Activated T-cell treated with anti-CD3 and anti-CD28 coated beads for 4 hours (primary cell): ENCODE results near the gene HACE1.

Experiments used
- DNase-seq: peaks from one replicate; pipeline ENCODE4 v3.0.0-alpha.2; 2020

The HACE1 gene

GRCh38 chr6:104684911-104685415 lies 174.8 kb downstream of the HACE1 start:
- no peak for DNase-seq

GRCh38 chr6:104683809-104684208 lies 175.9 kb downstream of the HACE1 start:
- no peak for DNase-seq

DNA sequence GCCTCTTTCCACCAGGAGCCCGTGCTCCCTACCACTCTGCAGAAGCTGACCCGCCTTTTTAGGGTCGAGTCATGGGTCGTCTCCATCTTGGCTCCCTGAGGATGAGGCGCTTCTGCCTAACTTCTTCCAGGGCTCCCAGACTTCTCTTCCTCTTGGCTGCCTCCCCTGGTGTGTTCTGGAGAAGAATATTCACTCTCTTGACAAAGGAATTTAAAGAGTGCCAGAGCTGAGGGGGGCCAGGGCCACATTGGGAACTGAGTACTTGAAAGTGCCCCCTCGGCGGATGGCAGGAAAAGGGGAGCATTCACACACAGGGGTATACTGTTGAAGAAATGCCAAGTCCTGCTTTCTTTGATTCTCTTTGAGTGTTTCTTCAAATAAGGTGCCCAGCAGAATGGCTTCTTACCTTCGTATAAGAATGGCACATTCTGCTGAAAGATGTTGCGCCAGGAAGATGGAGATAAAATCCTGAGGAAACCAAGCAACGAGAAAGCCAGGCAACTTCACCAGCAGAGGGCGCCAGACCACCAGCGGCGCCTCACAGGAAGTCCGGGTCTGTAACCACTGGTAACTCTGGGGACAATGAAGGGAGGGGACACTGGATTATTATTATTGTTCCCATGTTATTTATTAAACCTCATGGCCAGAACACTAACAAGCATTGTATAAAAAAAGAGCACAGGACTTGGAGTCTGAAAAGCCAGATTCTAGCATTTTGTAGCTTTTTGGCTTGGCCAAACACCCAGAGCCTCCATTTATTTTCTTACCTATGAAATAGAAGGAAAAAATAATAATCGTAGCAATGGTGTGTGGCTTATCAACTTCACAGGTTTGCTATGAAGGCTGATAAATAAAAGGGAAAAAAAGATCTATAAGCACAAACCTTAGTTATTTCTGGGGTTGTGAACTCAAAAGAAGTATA lies 176.7 kb downstream of the HACE1 start:
- peak; percentile 59 for DNase-seq

- DNase-seq = no peak
These were observed 179.2 kb downstream of the HACE1 start for GRCh38 chr6:104680539-104680938.

- DNase-seq = no peak
These were observed 179.7 kb downstream of the HACE1 start for GRCh38 chr6:104679971-104680370.
